NCI-H510A treated with DMSO at 0.1 percent for 48 hours (cell line): Measurements from ENCODE around the gene LARP1.

Experiments used
- DNase-seq: peaks from one replicate; lab custom pipeline; 2025; lab: John Stamatoyannopoulos, UW

Gene LARP1

GRCh38 chr5:154858972-154859871 is 104.0 kb downstream of the LARP1 start:
- no peak for DNase-seq

DNA sequence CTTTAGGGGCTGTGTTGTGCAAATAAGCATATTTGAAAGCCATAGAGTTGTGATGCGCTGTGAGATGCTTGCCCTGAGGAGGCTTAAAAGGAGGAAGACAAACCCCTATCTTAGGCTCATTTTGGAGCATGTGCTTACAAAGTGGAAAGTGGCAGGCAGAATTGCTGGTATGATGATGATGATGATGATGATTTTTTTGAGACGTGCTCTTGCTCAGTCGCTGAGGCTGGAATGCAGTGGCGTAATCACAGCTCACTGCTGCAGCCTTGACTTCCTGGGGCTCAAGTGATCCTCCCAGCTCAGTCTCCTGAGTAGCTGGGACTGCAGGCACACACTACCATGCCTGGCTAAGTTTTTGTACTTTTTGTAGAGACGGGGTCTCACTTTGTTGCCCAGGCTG is 104.9 kb downstream of the LARP1 start:
- DNase-seq: no peak

GRCh38 chr5:154860765-154861164 is 105.6 kb downstream of the LARP1 start:
- DNase-seq: no peak

GRCh38 chr5:154861946-154862345 is 106.8 kb downstream of the LARP1 start:
- no peak for DNase-seq

- no peak for DNase-seq
Measured at GRCh38 chr5:154862766-154863165, 107.6 kb downstream of the LARP1 start.

GRCh38 chr5:154863291-154864080 is 108.3 kb downstream of the LARP1 start:
- no peak for DNase-seq

DNA sequence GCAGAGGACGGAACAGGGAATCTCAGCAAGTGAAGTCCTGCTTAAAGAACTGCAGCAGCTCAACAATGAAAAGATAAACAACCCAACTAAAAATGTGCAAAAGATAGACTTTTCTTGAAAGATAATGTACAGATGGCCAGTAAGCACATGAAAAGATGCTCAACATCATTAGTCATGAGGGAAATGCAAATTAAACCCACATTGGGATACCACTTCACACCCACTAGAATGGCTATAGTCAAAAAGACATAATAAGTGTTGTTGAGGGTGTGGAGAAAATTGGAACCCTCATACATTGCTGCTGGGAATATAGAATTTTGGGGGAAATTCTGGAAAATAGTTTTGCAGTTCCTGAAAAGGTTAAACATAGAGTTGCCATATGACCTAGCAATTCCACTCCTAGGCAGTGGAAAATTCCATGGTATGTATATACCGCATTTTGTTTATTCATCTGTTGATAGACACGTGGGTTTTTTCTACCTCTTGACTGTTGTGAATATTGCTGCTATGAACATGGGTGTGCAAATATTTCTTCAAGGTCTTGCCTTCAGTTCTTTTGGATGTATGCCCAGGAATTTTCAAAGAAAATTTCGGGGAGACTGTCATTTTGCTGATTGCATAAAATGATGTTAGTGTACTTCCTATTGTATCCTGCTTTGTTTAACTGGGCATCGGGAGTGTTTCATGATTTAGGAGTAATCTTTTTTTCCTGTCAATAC is 110.4 kb downstream of the LARP1 start:
- DNase-seq: no peak

DNA sequence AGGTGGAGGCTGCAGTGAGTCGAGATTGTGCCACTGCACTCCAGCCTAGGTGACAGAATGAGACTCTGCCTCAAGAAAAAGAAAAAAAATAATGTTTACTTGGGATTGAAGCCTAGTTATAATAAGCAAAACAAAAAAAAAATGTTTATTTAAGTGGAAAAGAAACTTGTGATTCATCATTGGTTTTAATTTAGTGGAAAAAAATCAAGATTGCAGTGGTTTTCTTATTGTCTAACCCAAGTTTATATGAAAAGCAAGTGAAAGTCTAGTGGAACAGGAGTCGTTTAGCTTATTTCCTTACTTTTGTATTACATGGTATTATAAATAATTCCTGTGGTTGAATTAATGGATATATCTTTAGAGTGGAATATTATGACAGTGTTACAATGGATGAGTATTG is 111.7 kb downstream of the LARP1 start:
- DNase-seq: no peak
